A673 (cell line): ENCODE results near the gene PIP4K2A.

Experiments
- EZH2 ChIP-seq: fragments of 200-600 bp; sonication (generic); IDR thresholded peaks from 2 replicates; pipeline ENCODE4 v1.6.1; 2017; ENCODE audit warnings: borderline replicate concordance, low read depth, mild to moderate bottlenecking, mixed read lengths, antibody characterized with exemption, low read length; ENCODE audit not compliant: poor library complexity, severe bottlenecking
- TF ChIP-seq, protein P1 (sequence below): fragments of 300-800, 200-600 bp; sonication (generic); conservative IDR thresholded peaks from 2 replicates; pipeline ENCODE4 v1.5.1; 2017; ENCODE audit warnings: low read depth, mild to moderate bottlenecking, antibody characterized with exemption, low read length, moderate library complexity, mixed read lengths

DNA sequence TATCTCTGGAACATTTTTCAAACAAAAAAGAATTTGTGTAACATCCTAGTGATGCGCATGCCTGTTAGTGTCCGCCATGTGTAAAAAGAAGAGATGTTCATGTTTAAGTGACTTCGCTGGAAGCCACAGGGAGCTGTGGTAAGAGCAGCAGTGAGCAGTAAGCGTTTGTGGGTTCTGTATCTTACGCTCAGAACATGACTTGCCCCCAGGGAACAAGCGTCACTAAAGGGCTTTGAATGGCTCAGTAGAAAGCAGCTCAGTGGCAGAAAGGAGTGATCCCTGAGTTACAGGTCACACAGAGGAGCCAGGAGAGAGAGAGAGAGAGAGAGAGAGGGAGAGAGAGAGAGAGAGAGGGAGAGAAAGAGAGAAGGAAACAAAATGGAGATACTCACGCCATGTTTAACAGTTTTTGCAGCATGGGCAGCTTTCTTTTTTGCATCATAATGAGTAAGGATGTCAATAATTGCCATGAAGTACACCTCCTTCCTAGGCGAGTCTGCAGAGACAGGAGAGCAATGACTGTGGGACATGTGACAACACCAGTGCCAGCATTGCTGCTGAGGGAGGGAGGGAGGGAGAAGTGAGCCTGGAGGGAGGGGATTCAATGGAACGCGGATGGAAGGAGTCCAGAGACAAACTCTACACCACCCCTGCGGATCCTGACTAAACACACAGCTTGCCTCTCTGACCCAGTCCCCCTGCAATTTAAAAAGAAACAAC is 174.6 kb downstream of the PIP4K2A start:
- TF ChIP-seq, protein P1, sequence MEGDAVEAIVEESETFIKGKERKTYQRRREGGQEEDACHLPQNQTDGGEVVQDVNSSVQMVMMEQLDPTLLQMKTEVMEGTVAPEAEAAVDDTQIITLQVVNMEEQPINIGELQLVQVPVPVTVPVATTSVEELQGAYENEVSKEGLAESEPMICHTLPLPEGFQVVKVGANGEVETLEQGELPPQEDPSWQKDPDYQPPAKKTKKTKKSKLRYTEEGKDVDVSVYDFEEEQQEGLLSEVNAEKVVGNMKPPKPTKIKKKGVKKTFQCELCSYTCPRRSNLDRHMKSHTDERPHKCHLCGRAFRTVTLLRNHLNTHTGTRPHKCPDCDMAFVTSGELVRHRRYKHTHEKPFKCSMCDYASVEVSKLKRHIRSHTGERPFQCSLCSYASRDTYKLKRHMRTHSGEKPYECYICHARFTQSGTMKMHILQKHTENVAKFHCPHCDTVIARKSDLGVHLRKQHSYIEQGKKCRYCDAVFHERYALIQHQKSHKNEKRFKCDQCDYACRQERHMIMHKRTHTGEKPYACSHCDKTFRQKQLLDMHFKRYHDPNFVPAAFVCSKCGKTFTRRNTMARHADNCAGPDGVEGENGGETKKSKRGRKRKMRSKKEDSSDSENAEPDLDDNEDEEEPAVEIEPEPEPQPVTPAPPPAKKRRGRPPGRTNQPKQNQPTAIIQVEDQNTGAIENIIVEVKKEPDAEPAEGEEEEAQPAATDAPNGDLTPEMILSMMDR = no peak
- no peak for TF ChIP-seq EZH2
